CD4-positive, alpha-beta T cell treated with Interleukin-15 for 4 hours (primary cell): ENCODE measurements around the gene SCD5.

Source experiments
- DNase-seq: peaks from one replicate; pipeline ENCODE4 v3.0.0-alpha.2; 2020; ENCODE audit warnings: low spot score

SCD5 gene

GRCh38 chr4:82765134-82765533, 33.5 kb downstream of the SCD5 start:
- DNase-seq, result no peak

GRCh38 chr4:82761229-82761628, 37.4 kb downstream of the SCD5 start:
- no peak for DNase-seq

- no peak for DNase-seq
Measured at GRCh38 chr4:82758701-82759685, 39.6 kb downstream of the SCD5 start.

GRCh38 chr4:82756061-82756460, 42.5 kb downstream of the SCD5 start:
- no peak for DNase-seq

- DNase-seq, result no peak
Measured at GRCh38 chr4:82755650-82756049, 42.9 kb downstream of the SCD5 start.

GRCh38 chr4:82754513-82755165, 44.0 kb downstream of the SCD5 start:
- DNase-seq, result no peak

GRCh38 chr4:82753725-82754410, 44.7 kb downstream of the SCD5 start:
- no peak for DNase-seq

GRCh38 chr4:82753238-82753637, 45.4 kb downstream of the SCD5 start:
- DNase-seq, result no peak

GRCh38 chr4:82748810-82749470, 49.7 kb downstream of the SCD5 start:
- DNase-seq, result no peak

GRCh38 chr4:82747686-82748575, 50.7 kb downstream of the SCD5 start:
- DNase-seq, result no peak

GRCh38 chr4:82746705-82747574, 51.7 kb downstream of the SCD5 start:
- no peak for DNase-seq

GRCh38 chr4:82745173-82745842, 53.3 kb downstream of the SCD5 start:
- no peak for DNase-seq

- DNase-seq, result no peak
Measured at GRCh38 chr4:82744284-82744968, 54.2 kb downstream of the SCD5 start.

GRCh38 chr4:82741188-82741587, 57.4 kb downstream of the SCD5 start:
- DNase-seq, result no peak

- peak; percentile 47 for DNase-seq
Measured at GRCh38 chr4:82739287-82740190, 59.1 kb downstream of the SCD5 start.

- no peak for DNase-seq
Measured at GRCh38 chr4:82737354-82737753, 61.2 kb downstream of the SCD5 start.

- no peak for DNase-seq
Measured at GRCh38 chr4:82733636-82734035, 65.0 kb downstream of the SCD5 start.

GRCh38 chr4:82728301-82728700, 70.3 kb downstream of the SCD5 start:
- no peak for DNase-seq
